ENCODE data around the gene UQCRQ. TPM values are rescaled to one million over a fixed set of nuclear protein-coding genes. Genes with fewer than 3 reads are reported as not detected.

The UQCRQ gene
- total and polyA plus RNA-seq, 2 of the 13 experiments (the other 11 are each of a cell fraction or from before 2014, with no cell fraction given): 257 to 575 TPM

DNA sequence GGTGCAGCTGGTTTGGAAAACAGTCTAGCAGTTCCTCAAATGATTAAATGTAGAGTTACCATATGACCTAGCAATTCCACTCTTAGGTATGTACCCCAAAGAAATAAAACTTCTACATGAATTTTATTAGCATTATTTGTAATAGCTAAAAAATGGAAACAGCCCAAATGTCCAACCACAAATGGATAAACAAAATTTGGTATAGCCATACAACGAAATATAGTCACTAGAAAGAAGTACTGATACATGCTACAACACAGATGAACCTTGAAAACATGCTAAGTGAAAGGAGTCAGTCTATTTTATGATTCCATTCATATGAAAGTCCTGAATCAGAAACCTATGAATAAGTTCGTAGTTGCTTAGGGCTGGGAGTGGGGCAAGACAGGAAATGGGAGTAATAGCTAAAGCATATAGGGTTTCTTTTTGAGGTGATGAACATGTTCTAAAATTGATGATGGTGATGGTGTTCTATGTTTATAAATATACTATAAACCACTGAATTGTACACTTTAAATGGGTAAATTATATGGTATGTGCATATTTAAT lies 6.5 kb upstream of the UQCRQ start:
- Histone ChIP-seq H3K36me3 (replicated peaks in 1 of 2; ENCODE audit: control insufficient read depth in 1 of 2, insufficient read depth in 2 of 2, low read length in 2 of 2) (no peaks in the 10 kb centered on the region), H3K27me3 (ENCODE audit: control insufficient read depth in 1 of 2, insufficient read depth in 2 of 2, low read length in 2 of 2) (no peaks in the 10 kb centered on the region; a peak in 1 of 5 replicates), H3K9me3 (ENCODE audit: low read length) (no peaks in the 10 kb centered on the region), H3K4me3 (replicated peaks in 1 of 3; ENCODE audit: insufficient read depth in 1 of 3, low read depth in 2 of 3, low read length in 3 of 3) (no peak overlapping the region), H3K27ac (ENCODE audit: extremely low read length, insufficient read depth, low read length) (no peak overlapping the region), H3K9ac (ENCODE audit: insufficient read depth, low read depth, low read length) (no peak overlapping the region), H3K79me2 (ENCODE audit: insufficient read depth, low read length) (no peaks in the 10 kb centered on the region), H4K20me1 (ENCODE audit: insufficient read depth, low read length) (no peaks in the 10 kb centered on the region), H3K4me1 (ENCODE audit: insufficient read depth, low read length) (peaks cover 16% of the 10 kb centered on the region), H2AFZ (ENCODE audit: low read length) (no peak overlapping the region), H3K4me2 (ENCODE audit: low read depth, low read length) (no peak overlapping the region)
- FAIRE-seq (no peak), ATAC-seq (no peak), DNase-seq (ENCODE audit: low spot score) (no peak)
- BruUV-seq (replicated peaks): no TSS peak
- in situ Hi-C loops (cut with HindIII; ENCODE audit: extremely low pct_ligation_motif_present, low pct_unique_long_range_greater_than_20kb) (no loop called here), intact Hi-C loops (cut with micrococcal nuclease; ENCODE audit: unreplicated experiment) (no loop called here)
- CTCF ChIA-PET (ENCODE audit: low intra/inter-chr PET ratio, low total read pairs): no interaction called here
- POLR2A ChIA-PET: interaction anchor here (1.4 kb wide), 1 partner anchor 21 kb away, joined by 5 read pairs; no protein-coding TSS in a partner anchor
- 79% methylated on average over 2 of the region's 2 CpGs for WGBS (ENCODE audit: low lambda C conversion rate)
- TF ChIP-seq ZFP36 (IDR thresholded peaks at IDR 0.05; ENCODE audit: borderline replicate concordance, low read depth, low read length, partially characterized antibody) (no peak), ZBTB1 (CRISPR knock-in tag; IDR thresholded peaks at IDR 0.05; ENCODE audit: borderline replicate concordance) (no peak), ZBTB2 (CRISPR knock-in tag; IDR thresholded peaks at IDR 0.05; ENCODE audit: low read depth) (no peak), NR3C1 (CRISPR knock-in tag; IDR thresholded peaks at IDR 0.05) (no peak), GABPB1 (CRISPR knock-in tag; IDR thresholded peaks at IDR 0.05) (no peak), CREM (IDR thresholded peaks at IDR 0.05) (no peak), CREM (CRISPR knock-in tag; IDR thresholded peaks at IDR 0.05) (no peak), FOXM1 (CRISPR knock-in tag; IDR thresholded peaks at IDR 0.05) (no peak), TCF7 (IDR thresholded peaks at IDR 0.05; ENCODE audit: low read depth) (no peak), NFAT5 (CRISPR knock-in tag; IDR thresholded peaks at IDR 0.05) (no peak), ZKSCAN5 (CRISPR knock-in tag; IDR thresholded peaks at IDR 0.05) (no peak), EHMT2 (IDR thresholded peaks at IDR 0.05; ENCODE audit: borderline replicate concordance, low read depth, low read length) (no peak), FIP1L1 (IDR thresholded peaks at IDR 0.05; ENCODE audit: borderline replicate concordance, insufficient read depth, low read depth, low read length) (no peak), NR2F1 (CRISPR knock-in tag; IDR thresholded peaks at IDR 0.05) (no peak)
- TF ChIP-seq, protein P1, sequence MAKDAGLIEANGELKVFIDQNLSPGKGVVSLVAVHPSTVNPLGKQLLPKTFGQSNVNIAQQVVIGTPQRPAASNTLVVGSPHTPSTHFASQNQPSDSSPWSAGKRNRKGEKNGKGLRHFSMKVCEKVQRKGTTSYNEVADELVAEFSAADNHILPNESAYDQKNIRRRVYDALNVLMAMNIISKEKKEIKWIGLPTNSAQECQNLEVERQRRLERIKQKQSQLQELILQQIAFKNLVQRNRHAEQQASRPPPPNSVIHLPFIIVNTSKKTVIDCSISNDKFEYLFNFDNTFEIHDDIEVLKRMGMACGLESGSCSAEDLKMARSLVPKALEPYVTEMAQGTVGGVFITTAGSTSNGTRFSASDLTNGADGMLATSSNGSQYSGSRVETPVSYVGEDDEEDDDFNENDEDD (CRISPR knock-in tag; IDR thresholded peaks at IDR 0.05; ENCODE audit: borderline replicate concordance): no peak
